Measurements from ENCODE around the gene PRKD1.

Gene PRKD1

DNA sequence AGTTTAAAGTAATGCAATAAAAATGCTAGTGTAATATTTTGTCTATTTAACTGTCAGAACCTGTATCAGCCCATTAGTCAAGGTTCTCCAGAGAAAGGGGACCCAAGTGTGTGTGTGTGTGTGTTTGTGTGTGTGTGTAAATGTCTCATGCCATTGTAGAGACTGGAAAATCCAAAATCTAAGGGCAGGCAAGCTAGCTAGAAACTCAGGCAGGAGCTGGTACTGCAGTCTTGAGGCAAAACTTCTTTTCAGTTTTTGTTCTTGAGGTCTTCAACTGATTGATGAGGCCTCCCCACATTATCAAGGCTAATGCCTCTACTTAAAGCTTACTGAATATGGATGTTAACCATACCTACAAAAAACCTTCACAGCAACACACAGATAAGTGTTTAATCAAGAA lies 126.7 kb downstream of the PRKD1 start:
- Histone ChIP-seq H3K4me2 (ENCODE audit: low read length) (no peak overlapping the region), H3K9me2 (ENCODE audit: low read depth, low read length) (no peaks in the 10 kb centered on the region), H4K20me1 (ENCODE audit: insufficient read depth, low read length) (no peaks in the 10 kb centered on the region), H3K4me1 (ENCODE audit: insufficient read depth, low read length, severe bottlenecking) (no peaks in the 10 kb centered on the region), H3K27me3 (ENCODE audit: insufficient read depth, low read length) (no peaks in the 10 kb centered on the region), H2AFZ (ENCODE audit: low read length) (no peak overlapping the region), H3K27ac (ENCODE audit: low read depth, low read length, poor library complexity, severe bottlenecking) (no peak overlapping the region), H3K36me3 (ENCODE audit: insufficient read depth, low read length) (no peaks in the 10 kb centered on the region), H3K4me3 (ENCODE audit: low read depth, low read length, poor library complexity, severe bottlenecking) (no peak overlapping the region), H3F3A (ENCODE audit: insufficient read depth, low read length) (no peaks in the 10 kb centered on the region), H3K79me2 (ENCODE audit: insufficient read depth, low read length) (no peaks in the 10 kb centered on the region), H3K9me3 (ENCODE audit: low read length) (no peaks in the 10 kb centered on the region), H3K9ac (ENCODE audit: low read length) (no peak overlapping the region)
- TF ChIP-seq, protein P1, sequence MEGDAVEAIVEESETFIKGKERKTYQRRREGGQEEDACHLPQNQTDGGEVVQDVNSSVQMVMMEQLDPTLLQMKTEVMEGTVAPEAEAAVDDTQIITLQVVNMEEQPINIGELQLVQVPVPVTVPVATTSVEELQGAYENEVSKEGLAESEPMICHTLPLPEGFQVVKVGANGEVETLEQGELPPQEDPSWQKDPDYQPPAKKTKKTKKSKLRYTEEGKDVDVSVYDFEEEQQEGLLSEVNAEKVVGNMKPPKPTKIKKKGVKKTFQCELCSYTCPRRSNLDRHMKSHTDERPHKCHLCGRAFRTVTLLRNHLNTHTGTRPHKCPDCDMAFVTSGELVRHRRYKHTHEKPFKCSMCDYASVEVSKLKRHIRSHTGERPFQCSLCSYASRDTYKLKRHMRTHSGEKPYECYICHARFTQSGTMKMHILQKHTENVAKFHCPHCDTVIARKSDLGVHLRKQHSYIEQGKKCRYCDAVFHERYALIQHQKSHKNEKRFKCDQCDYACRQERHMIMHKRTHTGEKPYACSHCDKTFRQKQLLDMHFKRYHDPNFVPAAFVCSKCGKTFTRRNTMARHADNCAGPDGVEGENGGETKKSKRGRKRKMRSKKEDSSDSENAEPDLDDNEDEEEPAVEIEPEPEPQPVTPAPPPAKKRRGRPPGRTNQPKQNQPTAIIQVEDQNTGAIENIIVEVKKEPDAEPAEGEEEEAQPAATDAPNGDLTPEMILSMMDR (IDR thresholded peaks at IDR 0.05; ENCODE audit: low read length): no peak
- no peak for TF ChIP-seq EZH2 (IDR thresholded peaks at IDR 0.05; ENCODE audit: borderline replicate concordance, low read length)

DNA sequence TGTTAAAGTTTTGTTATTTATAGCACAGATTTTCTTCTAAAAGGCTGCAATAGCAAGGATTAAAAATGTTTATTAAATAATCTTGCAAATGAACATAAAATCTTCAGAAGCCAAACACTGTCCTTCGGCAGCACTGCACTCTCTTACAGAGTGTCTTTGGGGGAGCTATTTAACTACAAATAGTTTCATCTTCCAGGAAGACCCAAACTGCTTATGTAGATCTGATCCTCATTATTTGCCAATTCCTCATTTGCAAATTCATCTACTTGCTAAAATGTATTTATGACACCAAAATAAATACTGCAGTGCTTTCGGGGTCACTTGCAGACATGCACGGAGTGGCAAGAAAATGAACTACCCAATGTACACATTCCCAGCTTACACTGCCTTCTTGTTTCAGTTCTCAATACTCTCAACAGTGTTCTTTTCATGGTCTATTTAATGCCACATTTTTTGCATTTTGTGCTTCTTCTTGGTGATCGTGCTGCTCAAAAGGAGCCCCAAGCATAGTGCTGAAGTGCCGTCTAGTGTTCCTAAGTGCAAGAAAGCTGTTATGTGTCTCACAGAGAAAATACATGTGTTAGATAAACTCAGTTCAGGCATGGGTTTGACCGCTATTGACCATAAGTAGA lies 128.1 kb downstream of the PRKD1 start:
- H3K27me3 ChIP-seq (ENCODE audit: insufficient read depth, low read length): no peaks in the 10 kb centered on the region
- no peaks in the 10 kb centered on the region for H4K20me1 ChIP-seq (ENCODE audit: insufficient read depth, low read length)
- H3K4me2 ChIP-seq (ENCODE audit: low read length): no peak overlapping the region
- no peak overlapping the region for H2AFZ ChIP-seq (ENCODE audit: low read length)
- H3K4me3 ChIP-seq (ENCODE audit: low read depth, low read length, poor library complexity, severe bottlenecking): no peak overlapping the region
- H3K36me3 ChIP-seq (ENCODE audit: insufficient read depth, low read length): no peaks in the 10 kb centered on the region
- H3K4me1 ChIP-seq (ENCODE audit: insufficient read depth, low read length, severe bottlenecking): no peaks in the 10 kb centered on the region
- no peaks in the 10 kb centered on the region for H3F3A ChIP-seq (ENCODE audit: insufficient read depth, low read length)
- H3K79me2 ChIP-seq (ENCODE audit: insufficient read depth, low read length): no peaks in the 10 kb centered on the region
- no peak overlapping the region for H3K27ac ChIP-seq (ENCODE audit: low read depth, low read length, poor library complexity, severe bottlenecking)
- no peak for TF ChIP-seq EZH2 (IDR thresholded peaks at IDR 0.05; ENCODE audit: borderline replicate concordance, low read length)
- TF ChIP-seq, protein P1 (IDR thresholded peaks at IDR 0.05; ENCODE audit: low read length): no peak
- H3K9me2 ChIP-seq (ENCODE audit: low read depth, low read length): no peaks in the 10 kb centered on the region
- no peaks in the 10 kb centered on the region for H3K9me3 ChIP-seq (ENCODE audit: low read length)
- H3K9ac ChIP-seq (ENCODE audit: low read length): no peak overlapping the region

DNA sequence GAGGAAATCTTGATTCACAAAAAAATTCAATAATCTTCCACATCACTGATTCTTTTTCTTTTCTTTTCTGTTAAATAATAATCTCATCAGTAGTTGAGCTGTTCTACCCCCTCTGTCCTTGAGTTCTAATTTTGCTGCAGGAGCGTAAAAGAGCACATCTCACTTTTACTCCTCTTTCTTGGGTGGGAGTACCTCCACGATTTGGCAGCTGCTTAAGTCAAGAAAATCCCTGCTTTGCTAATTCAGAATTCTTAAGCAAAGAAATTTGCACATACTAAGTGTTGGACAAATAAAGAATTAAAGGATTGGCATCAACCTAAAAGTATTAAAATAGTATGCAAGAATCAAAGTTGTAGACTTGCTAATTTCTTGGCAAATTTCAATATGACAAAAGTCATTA lies 128.8 kb downstream of the PRKD1 start:
- Histone ChIP-seq H3K27ac (ENCODE audit: low read depth, low read length, poor library complexity, severe bottlenecking) (no peak overlapping the region), H3K27me3 (ENCODE audit: insufficient read depth, low read length) (no peaks in the 10 kb centered on the region), H3K9me3 (ENCODE audit: low read length) (no peaks in the 10 kb centered on the region), H2AFZ (ENCODE audit: low read length) (no peak overlapping the region), H3K36me3 (ENCODE audit: insufficient read depth, low read length) (no peaks in the 10 kb centered on the region), H3K4me3 (ENCODE audit: low read depth, low read length, poor library complexity, severe bottlenecking) (no peak overlapping the region), H3K9me2 (ENCODE audit: low read depth, low read length) (no peaks in the 10 kb centered on the region), H3K4me1 (ENCODE audit: insufficient read depth, low read length, severe bottlenecking) (no peaks in the 10 kb centered on the region), H4K20me1 (ENCODE audit: insufficient read depth, low read length) (no peaks in the 10 kb centered on the region), H3F3A (ENCODE audit: insufficient read depth, low read length) (no peaks in the 10 kb centered on the region), H3K79me2 (ENCODE audit: insufficient read depth, low read length) (no peaks in the 10 kb centered on the region), H3K9ac (ENCODE audit: low read length) (no peak overlapping the region), H3K4me2 (ENCODE audit: low read length) (no peak overlapping the region)
- no peak for TF ChIP-seq EZH2 (IDR thresholded peaks at IDR 0.05; ENCODE audit: borderline replicate concordance, low read length)
- TF ChIP-seq, protein P1 (IDR thresholded peaks at IDR 0.05; ENCODE audit: low read length): no peak
